Measurements from ENCODE around the gene LPCAT1. TPM values are rescaled to one million over a fixed set of nuclear protein-coding genes. Genes with fewer than 3 reads are reported as not detected.

The LPCAT1 gene
- total RNA-seq, 1 donor from 2014 or later: 269 TPM

GRCh38 chr5:1484730-1485578 is 38.8 kb downstream of the LPCAT1 start:
- ChIA-PET CTCF (interaction anchor here (0.8 to 9.7 kb wide), 5 partner anchors 11 to 112 kb away, joined by 3 to 76 read pairs (median 7); no protein-coding TSS in a partner anchor), POLR2A (interaction anchor here (0.8 to 16.5 kb wide), 19 partner anchors 6 to 345 kb away, joined by 3 to 941 read pairs (median 7); partner anchors contain the start of genes CLPTM1L and LPCAT1)
- no peaks in the 10 kb centered on the region for H3K9me3 Mint-ChIP-seq
- peak overlapping the region; percentile 99 for H3K27ac Mint-ChIP-seq
- ATAC-seq (ENCODE audit: low read depth) (peak; percentile 65), DNase-seq (peak; percentile 75)
- no peaks in the 10 kb centered on the region for H3K27me3 Mint-ChIP-seq
- TF ChIP-seq, protein P1, sequence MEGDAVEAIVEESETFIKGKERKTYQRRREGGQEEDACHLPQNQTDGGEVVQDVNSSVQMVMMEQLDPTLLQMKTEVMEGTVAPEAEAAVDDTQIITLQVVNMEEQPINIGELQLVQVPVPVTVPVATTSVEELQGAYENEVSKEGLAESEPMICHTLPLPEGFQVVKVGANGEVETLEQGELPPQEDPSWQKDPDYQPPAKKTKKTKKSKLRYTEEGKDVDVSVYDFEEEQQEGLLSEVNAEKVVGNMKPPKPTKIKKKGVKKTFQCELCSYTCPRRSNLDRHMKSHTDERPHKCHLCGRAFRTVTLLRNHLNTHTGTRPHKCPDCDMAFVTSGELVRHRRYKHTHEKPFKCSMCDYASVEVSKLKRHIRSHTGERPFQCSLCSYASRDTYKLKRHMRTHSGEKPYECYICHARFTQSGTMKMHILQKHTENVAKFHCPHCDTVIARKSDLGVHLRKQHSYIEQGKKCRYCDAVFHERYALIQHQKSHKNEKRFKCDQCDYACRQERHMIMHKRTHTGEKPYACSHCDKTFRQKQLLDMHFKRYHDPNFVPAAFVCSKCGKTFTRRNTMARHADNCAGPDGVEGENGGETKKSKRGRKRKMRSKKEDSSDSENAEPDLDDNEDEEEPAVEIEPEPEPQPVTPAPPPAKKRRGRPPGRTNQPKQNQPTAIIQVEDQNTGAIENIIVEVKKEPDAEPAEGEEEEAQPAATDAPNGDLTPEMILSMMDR (IDR thresholded peaks at IDR 0.05): no peak
- intact Hi-C loops (cut with micrococcal nuclease): loop anchor here (1.0 to 10.0 kb wide), 5 partner anchors 10 to 140 kb away; partner anchors contain the start of gene CLPTM1L
- H3K4me3 Mint-ChIP-seq: peak overlapping the region; percentile 76
- H3K36me3 Mint-ChIP-seq (ENCODE audit: low read depth): peaks cover 77% of the 10 kb centered on the region
- peaks cover 96% of the 10 kb centered on the region for H3K4me1 Mint-ChIP-seq

DNA sequence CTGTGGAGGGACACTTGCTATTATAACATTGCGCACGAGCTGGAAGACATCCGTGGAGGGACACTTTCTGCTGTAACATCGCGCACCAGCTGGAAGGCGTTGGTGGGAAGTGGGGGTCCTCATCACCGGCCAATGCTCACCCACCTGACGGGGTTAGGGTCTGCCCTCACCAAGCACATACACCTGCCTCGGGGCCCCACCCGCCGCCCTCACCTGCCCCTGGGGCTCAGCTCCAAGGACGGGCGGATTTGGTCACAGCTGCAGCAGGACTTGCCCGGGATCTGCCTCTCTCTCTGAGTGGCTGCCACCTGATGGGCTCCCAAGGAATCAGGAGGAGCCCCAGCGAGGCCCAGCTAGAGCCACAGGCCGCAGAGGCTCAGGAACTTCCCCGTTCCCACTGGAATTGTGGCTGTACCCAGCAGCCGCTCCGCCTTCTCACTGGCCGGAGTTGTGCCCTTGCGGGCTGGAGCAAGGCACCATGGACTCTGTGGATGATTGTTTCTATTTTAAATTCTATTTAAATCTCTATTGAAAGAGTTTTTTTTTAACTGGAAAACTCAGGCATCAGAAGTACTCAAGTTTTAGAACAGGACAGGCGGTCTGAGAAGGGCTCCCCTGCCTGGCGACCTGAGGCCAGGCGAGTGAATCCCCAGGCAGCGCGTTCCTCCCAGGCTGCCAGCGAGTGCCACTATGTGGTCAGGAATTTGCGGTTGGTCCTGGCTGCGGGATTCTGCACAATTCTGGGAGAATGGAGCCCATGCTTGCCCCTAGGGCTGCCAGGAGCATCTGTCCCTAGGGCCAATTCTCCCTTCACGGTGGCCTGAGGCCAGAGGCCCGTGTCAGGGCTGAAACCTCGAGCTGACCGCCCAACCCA is 39.7 kb downstream of the LPCAT1 start:
- H3K36me3 Mint-ChIP-seq (ENCODE audit: low read depth): peaks cover 77% of the 10 kb centered on the region
- H3K4me3 Mint-ChIP-seq: peak overlapping the region; percentile 76
- no peaks in the 10 kb centered on the region for H3K9me3 Mint-ChIP-seq
- ChIA-PET POLR2A (interaction anchor here (0.8 to 16.5 kb wide), 19 partner anchors 7 to 344 kb away, joined by 3 to 941 read pairs (median 7); partner anchors contain the start of genes CLPTM1L and LPCAT1), CTCF (interaction anchor here (0.8 to 9.7 kb wide), 5 partner anchors 12 to 113 kb away, joined by 3 to 76 read pairs (median 7); no protein-coding TSS in a partner anchor)
- peaks cover 96% of the 10 kb centered on the region for H3K4me1 Mint-ChIP-seq
- H3K27ac Mint-ChIP-seq: peak overlapping the region; percentile 99
- no peaks in the 10 kb centered on the region for H3K27me3 Mint-ChIP-seq
- no peak for DNase-seq
- no peak for ATAC-seq (ENCODE audit: low read depth)
- intact Hi-C loops (cut with micrococcal nuclease): loop anchor here (10.0 kb wide), 1 partner anchor 139 kb away; the partner anchor contains the start of gene CLPTM1L
- TF ChIP-seq, protein P1 (IDR thresholded peaks at IDR 0.05): no peak

GRCh38 chr5:1483064-1483463 is 40.7 kb downstream of the LPCAT1 start:
- H3K27ac Mint-ChIP-seq: peak overlapping the region; percentile 80

DNA sequence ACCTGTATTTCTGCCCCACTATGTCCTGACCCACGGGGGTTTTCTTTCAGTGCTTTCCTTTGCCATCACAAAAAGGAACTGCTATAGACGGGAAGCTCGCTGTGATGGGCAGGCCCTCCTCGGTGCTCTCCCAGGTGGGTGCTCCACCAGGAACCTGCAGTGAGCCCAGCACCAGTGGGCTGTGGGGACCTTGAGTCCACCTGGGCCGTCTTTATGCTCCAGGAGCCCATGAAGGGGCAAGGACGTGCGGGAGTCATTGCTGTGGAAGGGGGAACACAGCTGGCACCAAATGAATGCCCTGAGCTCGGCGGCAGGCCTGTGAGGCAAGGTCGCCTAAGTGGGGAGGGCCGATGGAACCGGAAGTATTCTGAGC is 41.8 kb downstream of the LPCAT1 start:
- H3K27ac Mint-ChIP-seq: peak overlapping the region; percentile 92
- intact Hi-C loops (cut with micrococcal nuclease): loop anchor here (10.0 kb wide), 1 partner anchor 137 kb away; the partner anchor contains the start of gene CLPTM1L

More at GRCh38 chr5:1483064-1483463, 40.7 kb downstream of the LPCAT1 start:
- ChIA-PET CTCF (interaction anchor here (0.8 to 9.7 kb wide), 2 partner anchors 12 to 19 kb away, joined by 3 to 76 read pairs; no protein-coding TSS in a partner anchor), POLR2A (interaction anchor here (1.2 to 16.5 kb wide), 5 partner anchors 8 to 54 kb away, joined by 3 to 941 read pairs (median 68); partner anchors contain the start of gene LPCAT1)
- H3K4me3 Mint-ChIP-seq: peak overlapping the region; percentile 44
- no peaks in the 10 kb centered on the region for H3K9me3 Mint-ChIP-seq
- TF ChIP-seq, protein P1 (IDR thresholded peaks at IDR 0.05): no peak
- intact Hi-C loops (cut with micrococcal nuclease): loop anchor here (10.0 kb wide), 1 partner anchor 138 kb away; the partner anchor contains the start of gene CLPTM1L
- DNase-seq: no peak
- H3K4me1 Mint-ChIP-seq: peaks cover 91% of the 10 kb centered on the region
- H3K27me3 Mint-ChIP-seq: no peaks in the 10 kb centered on the region
- ATAC-seq (ENCODE audit: low read depth): no peak
- H3K36me3 Mint-ChIP-seq (ENCODE audit: low read depth): peaks cover 79% of the 10 kb centered on the region

More for the DNA sequence above, 41.8 kb downstream of the LPCAT1 start:
- H3K4me1 Mint-ChIP-seq: peaks cover 83% of the 10 kb centered on the region
- POLR2A ChIA-PET: interaction anchor here (1.2 to 16.5 kb wide), 7 partner anchors 9 to 55 kb away, joined by 3 to 941 read pairs (median 65); partner anchors contain the start of gene LPCAT1
- H3K27me3 Mint-ChIP-seq: no peaks in the 10 kb centered on the region
- ATAC-seq (ENCODE audit: low read depth) (no peak), DNase-seq (no peak)
- CTCF ChIA-PET: interaction anchor here (1.3 to 9.7 kb wide), 2 partner anchors 11 to 21 kb away, joined by 3 to 76 read pairs; no protein-coding TSS in a partner anchor
- H3K36me3 Mint-ChIP-seq (ENCODE audit: low read depth): peaks cover 77% of the 10 kb centered on the region
- TF ChIP-seq, protein P1 (IDR thresholded peaks at IDR 0.05): no peak
- H3K9me3 Mint-ChIP-seq: no peaks in the 10 kb centered on the region
- peak overlapping the region; percentile 56 for H3K4me3 Mint-ChIP-seq
